GM21515 (cell line): ENCODE results near the gene FAM171A1.

Experiments
- ATAC-seq: cut with Tn5 transposase; IDR thresholded peaks from one replicate; pipeline ENCODE4 v1.9.1; 2021; ENCODE audit not compliant: unreplicated experiment

The FAM171A1 gene

DNA sequence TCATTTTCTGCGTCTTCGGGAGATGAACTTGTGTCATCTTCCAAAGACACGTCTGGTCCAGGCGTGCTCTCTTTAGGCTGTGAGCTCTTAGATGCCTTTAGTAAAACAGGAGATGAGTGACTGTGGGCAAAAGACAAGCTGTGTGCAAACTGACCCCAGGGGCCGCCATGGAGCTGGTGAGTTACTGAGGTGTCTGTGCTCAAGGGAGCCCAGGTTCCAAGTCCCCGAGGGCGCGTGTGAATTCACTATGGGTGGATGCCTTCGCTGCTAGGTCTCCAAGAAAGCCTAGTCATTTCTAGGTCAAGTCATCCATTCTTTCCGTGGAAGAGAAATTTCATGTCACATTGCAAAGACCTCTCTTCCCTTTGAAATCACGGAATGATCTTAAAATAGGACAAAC is 118.7 kb downstream of the FAM171A1 start:
- ATAC-seq: no peak

DNA sequence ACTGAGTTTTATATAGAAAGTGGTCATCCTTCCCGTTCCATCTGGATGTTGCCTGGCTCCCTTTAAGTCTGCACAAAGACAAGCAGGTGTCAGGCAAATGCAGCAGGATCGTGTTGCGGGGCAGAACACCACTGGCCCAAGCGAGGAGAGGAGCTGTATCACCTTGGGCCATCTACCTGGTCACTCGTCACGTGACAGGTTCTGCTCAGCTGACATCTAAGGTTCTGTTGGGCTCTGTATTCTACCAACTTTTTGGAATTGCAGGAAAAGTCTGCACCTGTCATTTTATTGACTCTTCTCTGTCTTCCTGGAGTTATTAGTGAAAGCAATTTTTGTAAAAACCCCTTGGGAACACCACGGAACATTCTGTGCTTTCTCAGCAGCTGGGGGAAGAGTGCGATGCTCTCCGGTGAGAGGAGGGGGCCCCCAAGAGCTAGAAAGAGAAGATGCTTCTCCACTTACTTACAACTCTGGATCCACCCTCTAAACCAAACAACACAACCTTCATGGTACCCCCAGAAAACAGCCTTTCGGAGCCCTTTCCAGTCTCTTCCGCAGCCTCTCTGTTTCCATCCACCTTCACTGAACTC is 119.2 kb downstream of the FAM171A1 start:
- no peak for ATAC-seq

DNA sequence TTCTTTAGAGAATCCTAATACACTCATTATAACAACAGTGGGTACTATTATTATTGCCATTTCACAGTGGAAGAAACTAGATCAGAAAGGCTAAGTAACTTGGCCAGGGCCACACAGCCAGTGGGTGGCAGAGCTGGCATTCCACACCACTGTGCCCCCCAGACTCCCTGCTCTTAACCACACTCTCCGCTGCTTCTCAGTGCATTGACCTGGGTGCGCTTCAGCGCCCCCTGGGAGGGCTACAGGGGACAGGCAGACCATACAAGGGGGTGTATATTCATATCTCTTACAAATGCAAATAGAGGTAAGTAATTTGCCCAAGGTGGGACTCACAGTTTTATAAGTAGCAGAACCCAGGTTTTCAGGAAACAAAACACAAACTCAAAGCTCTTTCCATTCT is 125.6 kb downstream of the FAM171A1 start:
- peak; percentile 55 for ATAC-seq

DNA sequence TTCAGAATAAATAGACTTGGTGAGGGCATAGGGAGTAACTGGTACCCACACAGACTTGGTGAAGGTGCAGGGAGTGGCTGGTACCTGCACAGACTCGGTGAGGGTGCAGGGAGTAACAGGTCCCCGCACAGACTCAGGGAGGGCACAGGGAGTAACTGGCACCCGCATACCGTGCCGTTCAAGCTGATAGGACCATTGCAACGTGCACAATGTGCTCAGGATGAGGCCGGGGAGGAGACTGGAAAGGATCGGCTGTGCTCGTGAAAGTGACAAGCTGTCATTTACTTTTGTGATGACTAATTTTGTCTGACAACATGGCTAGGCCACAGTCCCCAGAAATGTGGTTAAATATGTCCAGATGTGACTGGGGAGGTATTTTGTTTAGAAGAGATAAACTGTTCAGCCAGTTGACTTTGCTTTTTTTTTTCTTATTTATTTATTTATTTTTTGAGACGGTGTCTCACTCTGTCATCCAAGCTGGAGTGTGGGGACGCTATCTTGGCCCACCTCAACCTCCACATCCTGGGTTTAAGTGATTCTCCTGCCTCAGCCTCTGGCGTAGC is 126.4 kb downstream of the FAM171A1 start:
- no peak for ATAC-seq

DNA sequence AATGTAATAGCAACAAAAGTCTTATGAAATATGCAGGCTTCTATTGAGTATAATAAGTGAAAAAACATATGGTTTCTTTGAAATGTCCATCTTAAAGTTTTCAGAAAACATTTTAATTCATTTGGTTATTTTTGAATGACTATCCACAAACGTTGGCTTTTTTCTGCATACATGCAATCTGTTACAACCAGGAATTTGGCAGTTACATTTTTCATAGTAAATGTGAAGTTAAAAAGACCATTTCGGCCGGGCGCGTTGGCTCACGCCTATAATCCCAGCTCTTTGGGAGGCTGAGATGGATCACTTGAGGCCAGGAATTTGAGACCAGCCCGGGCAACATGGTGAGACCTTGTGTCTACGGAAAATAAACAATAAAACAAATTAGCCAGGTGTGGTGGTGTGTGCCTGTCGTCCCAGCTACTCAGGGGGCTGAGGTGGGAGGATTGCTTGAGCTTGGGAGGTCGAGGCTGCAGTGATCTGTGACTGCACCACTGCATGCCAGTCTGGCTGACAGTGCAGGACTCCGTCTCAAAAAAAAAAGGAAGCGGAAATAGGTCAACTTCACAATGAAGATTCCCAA is 128.7 kb downstream of the FAM171A1 start:
- no peak for ATAC-seq

DNA sequence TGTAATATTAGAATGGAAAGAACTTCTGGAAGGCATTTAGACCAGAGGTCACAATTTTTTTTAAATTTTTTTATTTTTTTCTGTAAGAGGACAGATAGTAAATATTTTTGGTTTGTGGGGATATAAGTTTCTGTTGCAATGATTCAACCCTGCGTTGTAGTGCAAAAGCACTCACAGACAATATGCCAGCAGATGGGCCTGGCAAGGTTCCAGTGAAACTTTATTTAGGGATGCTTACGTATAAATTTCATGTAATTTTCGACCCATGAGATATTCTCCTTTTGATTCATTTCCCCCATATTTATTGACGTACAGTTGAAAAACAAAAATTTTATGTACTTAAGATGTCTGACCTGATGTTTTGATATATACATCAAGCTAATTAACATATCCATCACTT is 129.8 kb downstream of the FAM171A1 start:
- ATAC-seq: no peak

DNA sequence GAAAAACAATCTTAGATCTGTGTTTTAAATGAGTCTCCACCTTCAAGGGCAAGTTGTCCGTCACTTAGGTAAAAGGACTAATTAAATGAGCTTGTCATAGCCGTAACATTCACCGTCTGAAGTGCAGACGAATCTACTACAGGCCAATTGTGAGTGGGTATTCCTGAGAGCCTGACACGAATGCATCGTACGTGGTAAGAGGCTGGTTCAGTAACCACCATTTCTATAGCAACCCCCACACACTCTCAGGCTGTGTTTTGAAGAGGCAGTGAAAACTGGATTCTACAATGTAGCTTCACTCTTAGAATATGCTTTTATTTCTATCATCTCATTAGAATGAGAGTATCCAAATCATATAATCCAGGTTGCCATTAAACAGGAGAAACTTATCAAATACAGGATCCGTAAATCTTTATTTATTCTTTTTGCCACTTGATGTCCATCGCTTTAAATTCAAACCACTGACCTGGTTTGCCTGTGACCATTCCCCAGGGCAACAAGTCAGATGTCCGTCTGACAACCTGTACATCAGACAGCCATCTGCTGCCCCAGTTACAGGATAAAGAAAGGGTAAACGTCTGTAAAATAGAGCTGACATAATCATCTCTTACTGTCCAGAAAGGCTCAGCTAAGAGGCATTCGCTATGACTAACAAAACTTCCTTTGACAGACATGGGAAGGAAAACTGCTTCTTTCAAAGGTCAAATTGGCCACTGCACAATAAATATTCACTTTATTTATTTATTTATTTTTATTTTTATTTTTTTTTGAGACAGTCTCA is 132.3 kb downstream of the FAM171A1 start:
- ATAC-seq: no peak

DNA sequence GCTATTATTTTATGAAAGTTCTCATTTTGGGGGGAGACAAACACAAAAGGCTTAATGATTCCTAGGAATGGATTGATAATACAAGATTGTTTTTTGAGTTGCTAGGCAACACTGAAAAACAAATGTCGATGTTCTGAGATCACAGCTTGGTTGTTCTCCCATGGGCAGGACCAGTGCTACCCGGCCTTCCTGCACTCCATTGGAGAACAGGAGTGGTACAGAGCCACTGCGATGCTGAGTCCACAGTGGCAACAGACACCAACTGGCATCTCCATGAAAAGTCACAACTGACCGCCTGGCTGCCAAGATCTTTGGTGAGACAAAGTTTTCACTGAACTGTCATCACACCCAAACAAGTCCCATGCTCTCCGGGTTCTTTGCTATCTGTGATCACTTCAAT is 133.7 kb downstream of the FAM171A1 start:
- no peak for ATAC-seq

DNA sequence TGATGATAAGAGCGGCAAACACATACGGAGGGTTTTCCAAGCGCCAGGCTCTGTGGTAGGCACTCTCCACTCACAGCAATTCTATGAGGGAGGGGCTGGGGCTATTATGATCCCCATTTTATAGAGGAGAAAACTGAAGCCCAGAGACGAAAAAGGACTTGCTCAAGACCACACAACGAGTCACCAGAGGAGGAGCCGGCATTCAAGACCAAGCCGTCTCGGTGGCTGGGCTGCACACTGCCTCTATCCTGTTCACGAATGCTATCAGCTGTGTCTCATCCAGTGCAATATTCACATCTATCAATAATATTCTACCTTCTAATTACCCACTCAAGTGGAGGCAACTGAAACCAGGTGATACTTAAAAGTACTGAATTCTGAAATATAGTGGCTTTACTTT is 134.7 kb downstream of the FAM171A1 start:
- ATAC-seq: no peak

DNA sequence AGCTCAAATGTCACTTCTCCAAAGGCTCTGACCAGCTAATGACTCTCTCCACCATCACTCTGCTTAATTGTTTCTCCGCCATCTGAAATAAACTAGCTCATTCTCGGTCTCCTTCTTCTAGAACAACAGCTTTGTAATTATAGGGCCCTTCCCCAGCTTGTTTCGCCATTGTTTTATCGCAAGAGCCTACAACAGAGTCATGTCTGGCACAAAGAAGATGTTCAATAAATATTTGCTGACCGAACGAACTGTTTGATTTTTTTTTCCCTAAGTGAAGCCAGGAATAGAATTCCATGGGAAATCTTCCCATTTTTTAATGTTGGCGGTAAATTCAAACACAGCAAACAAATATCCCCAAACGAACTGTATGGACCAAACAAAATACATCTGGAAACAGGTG is 138.8 kb downstream of the FAM171A1 start:
- no peak for ATAC-seq

DNA sequence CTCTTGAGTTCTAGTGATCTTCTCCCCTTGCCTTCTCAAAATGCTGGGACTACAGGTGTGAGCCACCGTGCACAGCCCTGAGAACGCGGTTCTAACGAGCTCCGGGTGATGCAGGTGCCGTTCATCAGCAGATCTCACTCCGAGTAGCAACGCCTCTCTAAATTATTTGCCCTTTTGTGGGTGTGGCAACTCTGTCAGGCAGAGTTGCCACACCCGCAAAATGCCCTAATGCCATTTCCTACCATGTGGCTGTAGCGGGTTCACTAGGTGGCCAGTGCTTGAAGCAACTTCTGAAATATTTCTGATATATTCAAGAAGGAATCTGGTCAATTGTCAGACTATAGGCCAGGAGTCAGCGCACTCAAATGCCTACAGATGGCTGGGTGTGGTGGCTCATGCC is 139.7 kb downstream of the FAM171A1 start:
- no peak for ATAC-seq

DNA sequence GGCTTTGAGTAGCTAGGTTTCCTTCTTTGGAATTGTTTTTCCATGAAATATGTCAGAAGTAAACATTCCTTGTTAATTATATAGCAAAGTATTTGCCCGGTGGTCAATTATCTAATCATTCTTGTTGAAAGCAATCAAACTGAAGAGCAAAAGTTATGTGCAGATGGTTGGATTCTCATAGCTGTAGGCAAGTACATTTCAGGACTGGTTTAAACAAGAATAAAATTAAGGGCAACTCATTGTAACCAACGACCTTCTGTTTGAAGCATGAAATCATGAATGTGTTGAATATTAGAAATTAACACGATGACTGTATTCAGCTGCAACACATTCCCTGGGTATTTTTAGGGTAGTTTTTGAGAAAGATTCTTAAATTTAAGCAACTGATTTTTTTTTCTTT is 140.8 kb downstream of the FAM171A1 start:
- ATAC-seq: no peak

DNA sequence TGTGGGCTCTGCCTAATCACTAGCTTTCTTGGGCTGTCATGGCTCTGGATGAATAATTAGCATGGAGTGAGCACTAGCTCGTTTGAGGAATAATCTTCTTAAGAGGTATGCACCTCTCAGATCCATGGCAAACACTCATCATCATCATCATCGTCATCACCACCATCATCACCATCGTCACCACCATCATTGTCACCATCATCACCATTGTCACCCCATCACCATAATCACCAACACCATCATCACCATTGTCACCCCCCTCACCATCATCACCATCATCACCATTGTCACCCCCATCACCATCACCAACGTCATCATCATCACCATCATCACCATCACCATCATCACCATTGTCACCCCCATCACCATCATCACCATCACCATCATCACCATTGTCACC is 141.8 kb downstream of the FAM171A1 start:
- no peak for ATAC-seq

DNA sequence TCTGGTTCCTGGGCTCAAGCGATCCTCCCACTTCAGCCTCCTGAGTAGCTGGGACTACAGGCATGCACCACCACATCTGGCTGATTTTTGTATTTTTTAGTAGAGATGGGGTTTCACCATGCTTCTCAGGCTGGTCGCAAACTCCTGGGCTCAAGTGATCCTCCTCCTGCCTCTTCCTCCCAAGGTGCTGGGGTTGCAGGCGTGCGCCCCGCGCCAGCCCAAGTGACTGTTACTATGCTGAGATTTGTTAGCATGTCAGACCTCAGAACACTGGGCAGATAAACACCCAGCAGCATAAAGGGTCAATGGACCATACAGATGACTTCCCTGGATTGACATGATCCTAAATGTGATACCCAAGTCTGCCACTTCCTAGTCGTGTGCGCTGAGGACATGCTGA is 142.7 kb downstream of the FAM171A1 start:
- ATAC-seq: no peak

DNA sequence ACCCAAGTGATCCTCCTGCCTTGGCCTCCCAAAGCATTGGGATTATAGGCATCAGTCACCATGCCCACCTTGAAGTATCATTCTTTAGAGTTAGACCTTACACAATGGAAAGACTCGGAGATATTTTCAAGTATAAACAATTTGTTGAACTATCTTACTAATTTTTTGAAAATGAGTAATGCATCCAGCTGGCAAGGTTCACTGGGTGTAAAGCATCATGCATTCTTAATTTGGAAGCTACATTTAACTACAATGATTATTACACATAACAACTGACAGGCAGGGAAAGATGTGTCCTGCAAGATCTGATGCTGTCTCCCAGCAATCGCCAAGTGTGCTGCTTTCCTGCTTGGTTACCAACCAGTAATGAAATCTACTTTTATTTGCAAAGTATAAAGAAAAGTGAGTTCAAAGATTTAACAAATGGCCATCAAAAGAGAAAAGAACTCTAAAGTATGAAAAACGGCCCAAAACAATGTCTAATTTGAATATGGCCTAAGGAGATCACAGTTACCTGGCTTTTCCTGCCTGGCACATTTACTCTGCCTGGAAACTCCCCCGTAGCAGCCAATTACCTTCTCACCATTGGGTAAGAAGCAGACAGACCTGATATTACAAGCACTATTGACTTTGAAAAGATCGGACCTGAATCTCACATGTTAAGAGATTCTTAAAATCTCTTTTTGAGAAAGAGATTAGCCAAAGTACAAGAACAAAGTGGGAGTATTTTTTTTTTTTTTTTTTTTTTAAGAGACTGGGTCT is 143.3 kb downstream of the FAM171A1 start:
- no peak for ATAC-seq

DNA sequence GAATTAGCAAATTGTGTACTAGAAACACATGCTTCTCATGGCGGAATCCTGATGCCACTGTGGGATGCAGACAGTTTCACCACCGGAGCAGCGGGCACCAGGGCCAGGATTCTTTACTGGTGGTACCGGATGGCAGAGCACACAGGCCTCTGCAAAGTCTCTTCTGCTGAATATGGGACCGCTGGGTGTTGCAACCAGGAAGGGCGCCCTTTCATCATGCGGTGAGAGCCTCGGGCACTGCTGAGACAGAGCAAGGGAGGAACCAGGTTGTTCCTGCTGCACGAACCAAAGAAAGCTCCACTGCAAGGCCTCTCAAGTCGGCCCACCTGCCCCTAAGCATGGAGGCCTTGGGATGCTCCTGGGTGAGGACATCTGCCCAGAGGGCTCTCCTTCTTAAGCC is 145.6 kb downstream of the FAM171A1 start:
- no peak for ATAC-seq

DNA sequence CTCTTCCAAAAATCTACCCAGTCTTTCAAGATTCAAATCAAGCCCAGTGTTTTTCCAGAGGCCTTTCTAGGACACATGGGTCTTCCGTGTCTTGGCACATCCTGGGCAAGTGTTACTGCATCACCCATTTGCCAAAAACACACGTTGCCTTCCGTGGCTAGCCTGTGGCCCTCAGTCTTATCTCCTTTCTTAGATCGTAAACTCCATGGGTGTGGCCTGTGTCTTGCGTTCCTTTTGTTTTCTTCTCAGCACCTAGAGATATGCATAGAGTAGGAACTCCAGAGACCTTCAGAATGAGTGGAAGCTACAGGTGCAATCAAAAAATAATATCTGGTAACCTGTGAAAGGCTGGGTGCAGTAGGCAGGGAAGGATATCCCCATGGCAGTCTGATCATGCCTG is 146.1 kb downstream of the FAM171A1 start:
- no peak for ATAC-seq

DNA sequence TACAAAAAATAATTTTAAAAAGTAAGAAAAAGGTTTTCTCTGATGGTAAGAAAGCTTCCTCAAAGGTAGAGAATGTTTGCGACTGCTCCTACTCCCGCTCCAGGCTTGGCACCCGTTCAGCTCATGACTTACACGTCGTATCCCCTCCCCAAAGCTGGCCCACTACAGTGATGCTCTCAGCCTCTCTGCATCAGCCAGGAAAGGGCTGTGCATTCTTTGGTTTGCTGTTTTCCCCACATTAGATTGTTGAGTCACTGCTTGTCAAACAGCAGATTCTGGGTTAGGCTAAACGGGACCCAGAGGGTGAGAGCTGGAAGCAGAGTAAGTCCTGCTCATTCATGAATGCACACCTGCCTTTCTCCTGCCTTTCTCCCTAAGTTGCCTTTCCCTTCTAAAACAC is 147.9 kb downstream of the FAM171A1 start:
- ATAC-seq: no peak

DNA sequence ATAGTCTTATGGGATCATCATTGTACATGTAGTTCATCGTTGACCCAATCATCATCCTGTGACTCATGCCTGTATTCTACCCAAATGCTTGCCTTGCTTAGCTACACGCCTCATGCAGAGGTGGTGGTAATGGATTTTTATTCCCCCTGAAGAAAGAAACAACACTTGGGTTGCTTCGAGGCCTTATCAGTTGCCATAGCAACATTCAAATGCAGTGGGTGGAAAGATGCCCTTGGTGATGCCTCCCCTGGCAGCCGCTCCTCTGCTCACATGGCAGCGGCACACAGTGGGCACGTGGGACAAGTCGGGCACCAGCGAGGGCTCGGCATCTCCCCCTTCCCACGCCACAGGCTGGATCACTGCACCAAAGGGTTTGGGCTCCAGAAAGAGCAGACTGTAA is 148.6 kb downstream of the FAM171A1 start:
- ATAC-seq: no peak

DNA sequence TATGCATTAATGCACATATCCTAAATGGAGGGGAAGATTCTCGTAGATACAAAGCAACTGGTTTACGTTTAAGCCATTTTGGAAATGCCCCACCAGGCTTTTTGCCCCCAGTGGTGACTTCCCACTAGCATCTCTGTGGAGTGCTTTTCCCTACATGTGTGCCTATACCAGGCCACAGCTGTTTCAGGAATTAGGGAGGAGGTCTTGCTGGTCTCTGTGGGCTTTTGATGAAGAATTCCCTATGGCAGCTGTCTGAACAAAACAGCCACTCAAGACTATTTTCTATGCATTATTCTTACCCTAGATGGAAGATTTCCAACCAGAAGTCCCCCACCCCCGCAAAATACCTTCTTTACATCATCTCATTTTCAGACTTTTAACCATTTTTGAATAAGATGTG is 150.6 kb downstream of the FAM171A1 start:
- ATAC-seq: no peak

DNA sequence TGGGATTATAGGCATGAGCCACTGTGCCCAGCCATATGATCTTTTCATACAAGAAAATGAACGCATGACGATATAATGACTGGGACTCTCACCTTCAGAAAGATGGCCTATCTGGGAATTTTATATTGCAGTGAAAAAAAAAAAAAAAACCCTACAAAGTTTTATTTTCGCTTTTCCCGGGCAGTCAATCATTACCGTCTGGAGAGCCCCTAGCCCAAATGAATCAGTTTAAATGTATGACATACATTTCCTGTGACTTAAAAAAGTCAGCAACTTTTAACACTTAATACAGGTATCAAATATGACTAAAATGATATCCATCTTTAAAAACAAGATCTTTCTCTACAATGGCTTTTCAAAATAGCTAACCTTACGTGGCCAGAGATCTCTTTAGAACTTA is 154.4 kb downstream of the FAM171A1 start:
- ATAC-seq: no peak

DNA sequence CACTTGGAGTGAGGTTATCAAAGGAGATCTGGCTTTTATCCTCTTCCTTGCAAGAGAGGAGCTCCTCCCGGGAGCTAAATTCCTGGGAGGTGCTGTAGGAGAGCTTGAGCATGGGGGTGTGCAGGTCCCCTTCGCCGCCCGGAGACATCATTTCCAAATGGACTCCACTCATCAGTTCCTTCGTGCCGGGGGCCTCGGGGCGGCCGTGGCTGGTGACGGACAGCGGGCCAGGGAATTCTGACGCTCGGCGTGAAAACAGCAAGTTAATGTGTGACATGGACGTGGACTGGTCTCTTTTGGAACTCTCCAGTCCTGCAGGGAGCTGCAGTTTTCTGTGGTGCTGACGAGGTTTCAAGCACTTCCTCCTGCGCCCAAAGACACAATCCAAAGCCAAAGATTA is 156.9 kb downstream of the FAM171A1 start:
- no peak for ATAC-seq
